CD4-positive, alpha-beta T cell (primary cell): ENCODE data around the gene EIPR1. TPM values are rescaled to one million over a fixed set of nuclear protein-coding genes. Genes with fewer than 3 reads are reported as not detected.
"Not testable (repeated sequence)": the region's sequence is repeated elsewhere in the genome, so short reads cannot be mapped to it uniquely, and the experiment has no call there.

ENCODE experiments used
- ATAC-seq: fragments of 200-7000 bp; cut with Tn5 transposase; one replicate; pipeline ENCODE4 v1.10.0; 2022; ENCODE audit warnings: mild to moderate bottlenecking; ENCODE audit not compliant: poor library complexity
- CTCF ChIA-PET: fragments of 350-600 bp; sonication (Branson Sonifier 250); formaldehyde crosslinking; loops from one replicate; lab custom pipeline; 2021; ENCODE audit warnings: antibody characterized with exemption, inconsistent platforms; lab: Charles Lee
- POLR2A ChIA-PET: fragments of 350-600 bp; sonication (Branson Sonifier 250); formaldehyde crosslinking; loops from one replicate; lab custom pipeline; 2021; ENCODE audit warnings: antibody characterized with exemption, inconsistent platforms; lab: Charles Lee
- DNase-seq, 14 experiments: peaks; one replicate each; pipeline ENCODE4 v3.0.0-alpha.2; 2013 to 2020; ENCODE audit warnings: mixed read lengths in 2 of 14
- H3K27ac ChIP-seq, 2 donors: one replicate each; pipeline versions ENCODE4 v1.5.1 to v1.7.0; 2013; ENCODE audit warnings: low read length in 2 of 2, low read depth in 1 of 2, mild to moderate bottlenecking in 1 of 2
- H3K27me3 ChIP-seq, 2 experiments: 1 replicate in 1 of 2; 2 replicates in 1 of 2; pipeline versions ENCODE4 v1.6.1 to v1.7.0; 2013; ENCODE audit warnings: low read length in 2 of 2, control low read depth in 1 of 2, mild to moderate bottlenecking in 1 of 2, moderate library complexity in 1 of 2; ENCODE audit not compliant: insufficient read depth in 2 of 2, control insufficient read depth in 1 of 2
- H3K36me3 ChIP-seq: one replicate; pipeline ENCODE4 v1.6.1; 2013; ENCODE audit warnings: low read length, control low read depth; ENCODE audit not compliant: insufficient read depth
- H3K4me1 ChIP-seq: one replicate; pipeline ENCODE4 v1.6.1; 2013; ENCODE audit warnings: low read length, control low read depth; ENCODE audit not compliant: insufficient read depth
- H3K4me3 ChIP-seq: one replicate; pipeline ENCODE4 v1.5.1; 2013; ENCODE audit warnings: mild to moderate bottlenecking, low read length, moderate library complexity
- H3K9me3 ChIP-seq, 2 experiments: 1 replicate in 1 of 2; 2 replicates in 1 of 2; pipeline versions ENCODE4 v1.6.1 to v1.7.0; 2013; ENCODE audit warnings: low read length in 2 of 2, mild to moderate bottlenecking in 2 of 2, control low read depth in 1 of 2, moderate library complexity in 1 of 2; ENCODE audit not compliant: control insufficient read depth in 1 of 2, insufficient read depth in 1 of 2
- H3K27ac Mint-ChIP-seq: one replicate; pipeline ENCODE4 v1.8.0; 2020; ENCODE audit warnings: mixed read lengths
- H3K27me3 Mint-ChIP-seq: one replicate; pipeline ENCODE4 v1.8.0; 2021; ENCODE audit warnings: mixed read lengths
- H3K36me3 Mint-ChIP-seq: one replicate; pipeline ENCODE4 v1.8.0; 2021; ENCODE audit warnings: low read depth, mixed read lengths
- H3K4me1 Mint-ChIP-seq: one replicate; pipeline ENCODE4 v1.8.0; 2021; ENCODE audit warnings: low read depth, mixed read lengths
- H3K4me3 Mint-ChIP-seq: one replicate; pipeline ENCODE4 v1.8.0; 2020; ENCODE audit warnings: mild to moderate bottlenecking, mixed read lengths
- H3K9me3 Mint-ChIP-seq: one replicate; pipeline ENCODE4 v1.8.0; 2020; ENCODE audit warnings: mixed read lengths
- CTCF ChIP-seq: fragments of 200-600 bp; IDR thresholded peaks from one replicate; pipeline ENCODE4 v1.8.0; 2022; ENCODE audit warnings: antibody characterized with exemption, mild to moderate bottlenecking
- intact Hi-C, 2 experiments: fragments of 100-400 bp; cut with DNase I in 1 of 2; cut with micrococcal nuclease in 1 of 2; formaldehyde crosslinking; loops; one replicate each; pipeline versions ENCODE4 v1.15.1 to v1.9.0; 2023 to 2025; cut with DNase I, micrococcal nuclease
- total RNA-seq, 174 experiments: library from RNA in 2 of 174; stranded (reverse) in 2 of 174; gene quantifications; one replicate each; pipeline ENCODE4 v1.2.3 and lab custom pipeline; 2021 to 2026

The EIPR1 gene
- total RNA-seq, 2 experiments from 2014 or later = 11.0 to 12.4 TPM

- CTCF ChIA-PET = no interaction called here
- H3K27me3 Mint-ChIP-seq = no peaks in the 10 kb centered on the region
- POLR2A ChIA-PET = interaction anchor here (0.7 kb wide), 1 partner anchor 64 kb away, joined by 4 read pairs; no protein-coding TSS in a partner anchor
- no peak overlapping the region for H3K27ac Mint-ChIP-seq
- no peak for TF ChIP-seq CTCF
- peaks cover 18% of the 10 kb centered on the region for H3K4me1 Mint-ChIP-seq
- Histone ChIP-seq H3K27ac (no peak overlapping the region), H3K9me3 (no peaks in the 10 kb centered on the region), H3K4me3 (no peak overlapping the region), H3K36me3 (peaks cover 20% of the 10 kb centered on the region), H3K27me3 (no peaks in the 10 kb centered on the region), H3K4me1 (peaks cover 8% of the 10 kb centered on the region)
- no peaks in the 10 kb centered on the region for H3K9me3 Mint-ChIP-seq
- ATAC-seq = no peak
- intact Hi-C loops = no loop called here
- H3K4me3 Mint-ChIP-seq = no peak overlapping the region
- peaks cover 30% of the 10 kb centered on the region for H3K36me3 Mint-ChIP-seq
- no peak for DNase-seq
Measured at GRCh38 chr2:3357926-3358325, 19.7 kb downstream of the EIPR1 start.

- POLR2A ChIA-PET, H3K27ac ChIP-seq, CTCF ChIA-PET, H3K9me3 Mint-ChIP-seq, DNase-seq, intact Hi-C loops, ATAC-seq, H3K27me3 Mint-ChIP-seq, H3K4me1 ChIP-seq, H3K27me3 ChIP-seq, H3K9me3 ChIP-seq, H3K4me3 ChIP-seq, H3K4me3 Mint-ChIP-seq: not testable (repeated sequence)
- Mint-ChIP-seq H3K27ac (peak overlapping the region; percentile 30), H3K4me1 (peaks cover 16% of the 10 kb centered on the region), H3K36me3 (peaks cover 34% of the 10 kb centered on the region)
- H3K36me3 ChIP-seq = peaks cover 23% of the 10 kb centered on the region
Measured at GRCh38 chr2:3357446-3357845, 20.2 kb downstream of the EIPR1 start.

GRCh38 chr2:3356799-3357198 is 20.8 kb downstream of the EIPR1 start:
- POLR2A ChIA-PET = no interaction called here
- Histone ChIP-seq H3K36me3 (peaks cover 25% of the 10 kb centered on the region), H3K27ac (no peak overlapping the region), H3K4me1 (peaks cover 3% of the 10 kb centered on the region), H3K9me3 (no peaks in the 10 kb centered on the region), H3K4me3 (no peak overlapping the region), H3K27me3 (no peaks in the 10 kb centered on the region)
- DNase-seq = no peak
- Mint-ChIP-seq H3K36me3 (peaks cover 38% of the 10 kb centered on the region), H3K9me3 (no peaks in the 10 kb centered on the region), H3K27ac (peak overlapping the region; percentile 30), H3K27me3 (no peaks in the 10 kb centered on the region), H3K4me1 (peaks cover 13% of the 10 kb centered on the region), H3K4me3 (no peak overlapping the region)
- TF ChIP-seq CTCF = no peak
- ATAC-seq = no peak
- CTCF ChIA-PET = no interaction called here
- intact Hi-C loops = no loop called here

GRCh38 chr2:3355951-3356569 is 21.6 kb downstream of the EIPR1 start:
- ChIA-PET POLR2A (no interaction called here), CTCF (no interaction called here)
- no peak overlapping the region for H3K27ac ChIP-seq
- peaks cover 3% of the 10 kb centered on the region for H3K4me1 ChIP-seq
- no peak for TF ChIP-seq CTCF
- peaks cover 45% of the 10 kb centered on the region for H3K36me3 Mint-ChIP-seq
- H3K4me1 Mint-ChIP-seq = peaks cover 9% of the 10 kb centered on the region
- no peak overlapping the region for H3K27ac Mint-ChIP-seq
- no peak overlapping the region for H3K4me3 ChIP-seq
- DNase-seq = no peak
- H3K27me3 ChIP-seq = no peaks in the 10 kb centered on the region
- H3K27me3 Mint-ChIP-seq = no peaks in the 10 kb centered on the region
- no peaks in the 10 kb centered on the region for H3K9me3 ChIP-seq
- H3K9me3 Mint-ChIP-seq = no peaks in the 10 kb centered on the region
- peaks cover 31% of the 10 kb centered on the region for H3K36me3 ChIP-seq
- no peak overlapping the region for H3K4me3 Mint-ChIP-seq
- no peak for ATAC-seq
- intact Hi-C loops = no loop called here
